Esophagus muscularis mucosa (tissue), 3 donors: ENCODE measurements around the gene ADAMTS14.

Source experiments
- POLR2A ChIP-seq: fragments of 450-650 bp; IDR thresholded peaks from one replicate; pipeline ENCODE4 v1.6.1; 2017; ENCODE audit warnings: antibody characterized with exemption, moderate library complexity, mild to moderate bottlenecking, low read depth
- TF ChIP-seq, protein P1 (sequence below), 3 experiments: fragments of 200-600 bp in 2 of 3; fragments of 450-650 bp in 1 of 3; sonication (generic) in 2 of 3; IDR thresholded peaks; one replicate each; pipeline ENCODE4 v1.5.1; 2017 to 2019; ENCODE audit warnings: antibody characterized with exemption in 3 of 3, mild to moderate bottlenecking in 2 of 3, moderate library complexity in 1 of 3

- TF ChIP-seq, protein P1, sequence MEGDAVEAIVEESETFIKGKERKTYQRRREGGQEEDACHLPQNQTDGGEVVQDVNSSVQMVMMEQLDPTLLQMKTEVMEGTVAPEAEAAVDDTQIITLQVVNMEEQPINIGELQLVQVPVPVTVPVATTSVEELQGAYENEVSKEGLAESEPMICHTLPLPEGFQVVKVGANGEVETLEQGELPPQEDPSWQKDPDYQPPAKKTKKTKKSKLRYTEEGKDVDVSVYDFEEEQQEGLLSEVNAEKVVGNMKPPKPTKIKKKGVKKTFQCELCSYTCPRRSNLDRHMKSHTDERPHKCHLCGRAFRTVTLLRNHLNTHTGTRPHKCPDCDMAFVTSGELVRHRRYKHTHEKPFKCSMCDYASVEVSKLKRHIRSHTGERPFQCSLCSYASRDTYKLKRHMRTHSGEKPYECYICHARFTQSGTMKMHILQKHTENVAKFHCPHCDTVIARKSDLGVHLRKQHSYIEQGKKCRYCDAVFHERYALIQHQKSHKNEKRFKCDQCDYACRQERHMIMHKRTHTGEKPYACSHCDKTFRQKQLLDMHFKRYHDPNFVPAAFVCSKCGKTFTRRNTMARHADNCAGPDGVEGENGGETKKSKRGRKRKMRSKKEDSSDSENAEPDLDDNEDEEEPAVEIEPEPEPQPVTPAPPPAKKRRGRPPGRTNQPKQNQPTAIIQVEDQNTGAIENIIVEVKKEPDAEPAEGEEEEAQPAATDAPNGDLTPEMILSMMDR (IDR thresholded peaks at IDR 0.05), result no peak
- TF ChIP-seq POLR2A, result no peak
Observed at GRCh38 chr10:70740406-70741288, 68.3 kb downstream of the ADAMTS14 start.
